Stimulated activated CD4-positive, alpha-beta T cell treated with anti-CD3 and anti-CD28 coated beads, TNF-alpha, amount 100 ng/mL, for 4 hours (primary cell): ENCODE data around the gene NLRC4.
"Not testable (repeated sequence)": the region's sequence is repeated elsewhere in the genome, so short reads cannot be mapped to it uniquely, and the experiment has no call there.

Experiments
- DNase-seq, 3 experiments: peaks; one replicate each; pipeline ENCODE4 v3.0.0-alpha.2; 2020; ENCODE audit warnings: low read depth in 3 of 3

NLRC4 gene

DNA sequence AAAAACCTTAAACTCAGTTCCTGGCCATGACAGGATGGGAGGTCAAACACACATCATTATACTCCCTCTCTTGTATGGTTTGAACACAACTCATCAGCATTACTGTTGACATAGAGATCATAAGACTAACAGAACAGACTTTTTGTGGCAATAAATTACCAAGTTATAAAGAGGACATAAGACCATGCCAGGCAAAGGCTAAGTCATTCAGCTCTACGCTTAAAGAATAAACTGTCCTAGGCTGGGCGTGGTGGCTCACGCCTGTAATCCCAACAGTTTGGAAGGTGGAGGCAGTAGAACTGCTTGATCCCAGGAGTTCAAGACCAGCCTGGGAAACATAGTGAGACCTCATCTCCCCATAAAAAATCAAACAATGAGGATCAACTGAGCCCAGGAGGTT is 16.4 kb downstream of the NLRC4 start:
- no peak for DNase-seq

DNA sequence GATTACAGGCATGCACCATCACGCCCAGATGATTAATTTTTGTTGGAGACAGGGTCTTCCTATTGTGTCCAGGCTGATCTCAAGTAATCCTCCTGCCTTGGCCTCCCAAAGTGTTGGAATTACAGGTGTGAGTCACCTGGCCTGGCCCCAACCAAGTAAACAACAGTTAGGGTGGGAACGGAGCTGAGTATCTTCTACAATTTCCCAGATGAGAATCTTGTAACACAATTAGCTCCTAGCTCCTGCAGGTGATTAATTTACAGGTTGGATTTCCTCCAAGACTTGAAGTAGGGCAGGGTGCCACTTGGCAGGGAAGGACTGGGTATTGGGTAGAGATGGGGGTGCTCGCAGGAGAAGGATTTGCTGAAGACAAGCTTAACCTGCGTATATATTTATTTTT is 17.8 kb downstream of the NLRC4 start:
- no peak for DNase-seq

DNA sequence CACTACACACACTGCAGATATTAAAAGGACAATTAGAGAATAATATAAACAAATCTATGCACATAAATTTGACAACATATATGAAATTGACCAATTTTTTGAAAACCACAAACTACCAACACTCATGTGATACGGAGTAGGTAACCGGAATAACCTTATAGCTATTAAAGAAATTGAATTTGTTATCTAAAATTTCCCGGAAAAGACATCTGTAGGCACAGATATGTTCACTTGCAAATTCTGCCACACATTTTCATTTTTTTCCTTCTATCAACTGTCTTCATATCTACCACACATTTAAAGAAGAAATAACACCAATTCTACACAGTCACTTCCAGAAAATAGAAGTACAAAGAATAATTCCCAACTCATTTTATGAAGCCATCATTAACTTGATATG is 22.4 kb downstream of the NLRC4 start:
- no peak for DNase-seq

DNA sequence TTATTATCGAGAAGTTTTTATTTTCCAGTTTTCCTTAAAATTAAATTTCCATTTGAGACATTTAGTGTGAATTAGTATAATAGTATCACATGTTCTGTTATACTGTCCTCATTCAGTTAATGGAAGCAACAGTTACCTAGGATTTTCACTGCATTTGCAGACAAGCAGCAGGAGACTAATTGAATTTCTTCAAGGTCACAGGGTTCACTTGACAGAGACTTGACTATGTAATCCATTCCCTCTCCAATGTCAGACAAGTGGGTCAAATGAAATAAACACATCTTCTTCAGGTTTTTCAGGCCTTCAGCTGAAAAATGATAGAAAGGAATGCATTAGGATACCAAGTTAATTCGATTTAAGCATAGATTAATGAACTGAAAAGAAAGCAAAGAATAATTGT is 26.7 kb downstream of the NLRC4 start:
- DNase-seq = no peak

DNA sequence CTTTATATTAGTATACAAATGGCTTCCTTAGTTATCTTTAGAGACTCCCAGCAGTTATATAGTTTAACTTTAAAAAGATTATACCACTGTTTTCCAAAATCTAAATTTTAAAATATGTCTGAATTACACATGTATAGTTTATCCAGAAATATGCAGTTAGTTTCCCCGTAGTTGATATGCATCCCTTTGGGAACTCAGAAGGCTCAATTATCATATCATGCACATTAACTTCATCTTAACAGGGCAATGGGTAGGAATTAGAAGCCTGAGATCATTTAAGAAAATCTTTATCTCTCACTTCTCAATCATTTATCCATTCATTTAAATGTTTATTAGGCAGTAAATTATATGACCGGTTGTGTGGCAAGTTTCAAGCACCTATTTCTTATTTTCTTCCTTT is 27.2 kb downstream of the NLRC4 start:
- no peak for DNase-seq

DNA sequence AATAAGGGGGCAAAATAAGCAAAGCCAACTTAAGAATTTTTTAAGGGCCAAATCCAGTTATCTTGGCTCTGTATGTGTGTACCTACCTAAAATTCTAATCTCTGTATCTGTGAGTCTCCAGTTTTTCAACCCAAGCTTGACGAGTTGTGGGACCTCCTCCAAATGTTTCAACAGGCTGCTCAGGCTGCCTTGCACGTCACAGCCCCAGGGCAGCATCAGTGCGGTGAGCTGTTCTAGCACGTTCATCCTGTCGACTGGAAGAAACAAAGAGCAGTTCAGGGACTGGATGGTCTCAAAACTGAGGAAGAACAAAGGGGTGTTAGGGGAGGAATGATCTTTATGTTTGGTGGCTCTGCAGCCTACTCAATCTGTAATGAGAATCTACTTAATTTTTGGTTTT is 29.4 kb downstream of the NLRC4 start:
- DNase-seq = no peak

DNA sequence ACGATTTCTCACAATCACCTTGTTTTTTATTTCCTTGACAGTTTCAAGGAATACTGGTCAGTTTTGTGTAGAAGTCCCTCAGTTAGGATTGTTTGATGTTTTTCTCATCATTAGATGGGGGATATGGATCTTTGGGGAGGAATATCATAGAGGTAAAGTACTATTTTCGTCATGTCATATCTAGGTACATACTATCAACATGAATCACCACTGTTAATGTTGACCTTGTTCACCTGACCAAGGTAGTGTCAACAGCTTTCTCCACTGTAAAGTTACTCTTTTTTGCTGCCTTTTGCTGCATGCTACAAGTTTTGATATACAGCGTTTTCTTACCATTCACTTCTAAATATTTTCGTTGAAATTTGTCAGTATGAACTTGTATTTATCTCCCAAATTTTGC is 32.7 kb downstream of the NLRC4 start:
- no peak for DNase-seq

DNA sequence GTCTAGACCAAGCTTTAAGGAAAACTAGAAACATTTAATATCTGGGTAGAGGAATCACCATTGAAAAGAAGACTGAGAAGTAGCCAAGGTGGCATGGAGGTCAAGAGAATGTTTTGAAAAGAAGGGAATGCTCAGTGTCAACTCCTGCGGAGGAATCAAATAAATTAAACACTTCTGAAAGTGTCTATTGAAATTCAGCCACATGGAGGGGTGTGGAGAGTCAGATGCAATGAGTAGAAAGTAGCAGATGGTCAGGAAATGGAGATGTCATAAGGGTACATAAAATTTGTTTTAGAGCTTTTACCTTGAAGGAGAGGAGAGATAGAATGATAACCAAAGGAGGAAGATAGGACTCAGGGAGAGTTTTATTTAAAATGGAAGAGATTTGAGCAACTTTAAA is 35.1 kb downstream of the NLRC4 start:
- no peak for DNase-seq

DNA sequence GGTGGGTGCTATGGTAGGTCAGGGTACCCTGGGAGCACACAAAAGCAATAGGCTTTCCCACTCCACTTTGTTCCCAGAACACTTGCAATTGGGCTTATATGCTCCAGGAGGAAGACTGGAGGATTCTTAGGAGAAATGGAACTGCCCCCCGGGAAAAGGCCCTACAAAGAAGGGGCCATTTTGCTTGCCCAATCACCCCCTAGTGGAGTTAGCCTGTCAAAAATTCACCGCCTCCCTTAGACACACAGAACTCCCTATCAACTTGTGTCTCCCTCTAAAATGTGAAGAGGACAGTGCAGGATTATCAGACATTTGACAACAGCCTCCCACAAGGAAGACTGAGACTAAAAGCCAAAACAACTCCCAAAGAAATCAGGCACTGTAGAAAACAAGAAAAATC is 36.5 kb downstream of the NLRC4 start:
- DNase-seq = no peak

DNA sequence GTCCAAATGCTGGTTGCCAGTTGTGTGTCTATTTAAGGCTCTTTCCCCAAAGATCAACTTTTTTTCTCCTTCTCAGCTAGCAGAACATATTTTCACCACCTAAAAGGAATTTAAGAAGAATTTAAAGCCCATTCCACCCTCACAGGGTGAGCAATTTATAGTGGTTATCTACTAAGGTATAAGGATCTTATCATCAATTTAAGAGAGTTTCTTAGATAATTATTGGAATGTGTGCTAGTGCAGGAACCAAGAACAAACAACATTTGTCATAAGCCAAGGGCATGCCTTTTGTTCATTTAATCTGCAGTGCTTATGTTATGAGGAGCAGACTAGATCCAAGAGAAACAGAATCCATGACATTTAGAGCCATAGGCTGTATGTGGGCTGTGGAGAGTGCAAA is 37.2 kb downstream of the NLRC4 start:
- DNase-seq = no peak

DNA sequence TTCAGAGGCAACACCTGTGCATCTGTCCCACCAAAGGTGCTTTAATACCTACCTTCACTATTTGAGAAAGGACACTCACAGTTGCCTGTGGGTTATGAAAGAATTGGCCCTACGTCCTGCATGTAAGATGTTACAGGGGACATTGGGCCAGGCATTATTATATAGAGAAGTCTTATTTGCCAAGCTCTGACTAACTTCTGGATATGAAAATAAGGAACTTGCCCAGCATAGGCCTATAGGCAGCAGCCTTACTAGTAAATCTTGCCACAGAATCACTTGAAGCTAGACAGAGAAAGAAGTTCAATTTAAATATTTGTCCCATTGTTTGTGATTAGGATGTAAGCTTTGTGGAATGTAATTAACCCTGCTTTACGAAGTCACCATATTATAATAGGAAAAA is 41.7 kb downstream of the NLRC4 start:
- no peak for DNase-seq

DNA sequence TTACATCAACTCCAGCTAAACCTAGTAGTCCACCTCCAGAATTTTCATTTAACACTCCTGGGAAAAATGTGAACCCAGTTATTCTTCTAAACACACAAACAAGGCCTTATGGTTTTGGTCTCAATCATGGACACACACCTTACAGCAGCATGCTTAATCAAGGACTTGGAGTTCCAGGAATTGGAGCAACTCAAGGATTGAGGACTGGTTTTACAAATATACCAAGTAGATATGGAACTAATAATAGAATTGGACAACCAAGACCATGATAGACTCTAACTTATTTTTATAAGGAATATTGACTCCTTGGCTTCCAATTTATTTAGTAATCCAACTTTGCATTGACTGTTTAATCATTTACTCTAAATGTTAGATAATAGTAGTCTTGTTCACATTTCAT is 44.2 kb downstream of the NLRC4 start:
- no peak for DNase-seq

DNA sequence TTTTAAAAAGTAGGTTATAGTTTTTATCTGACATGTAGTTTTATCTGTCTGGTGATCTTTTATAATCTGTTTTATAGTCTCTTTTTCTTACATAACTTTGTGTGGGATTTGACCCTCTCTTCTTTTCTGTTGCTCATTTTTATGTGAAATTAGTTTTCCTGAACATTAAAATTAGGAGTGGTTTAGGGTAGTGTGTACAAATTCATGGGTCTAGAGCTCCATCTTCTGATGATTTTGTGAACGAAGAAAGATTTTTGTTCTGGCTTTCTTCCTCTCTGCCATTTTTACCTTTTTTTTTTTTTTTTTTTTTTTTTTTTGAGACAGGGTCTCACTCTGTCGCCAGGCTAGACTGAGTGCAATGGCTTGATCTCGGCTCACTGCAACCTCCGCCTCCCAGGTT is 52.4 kb downstream of the NLRC4 start:
- no peak for DNase-seq

DNA sequence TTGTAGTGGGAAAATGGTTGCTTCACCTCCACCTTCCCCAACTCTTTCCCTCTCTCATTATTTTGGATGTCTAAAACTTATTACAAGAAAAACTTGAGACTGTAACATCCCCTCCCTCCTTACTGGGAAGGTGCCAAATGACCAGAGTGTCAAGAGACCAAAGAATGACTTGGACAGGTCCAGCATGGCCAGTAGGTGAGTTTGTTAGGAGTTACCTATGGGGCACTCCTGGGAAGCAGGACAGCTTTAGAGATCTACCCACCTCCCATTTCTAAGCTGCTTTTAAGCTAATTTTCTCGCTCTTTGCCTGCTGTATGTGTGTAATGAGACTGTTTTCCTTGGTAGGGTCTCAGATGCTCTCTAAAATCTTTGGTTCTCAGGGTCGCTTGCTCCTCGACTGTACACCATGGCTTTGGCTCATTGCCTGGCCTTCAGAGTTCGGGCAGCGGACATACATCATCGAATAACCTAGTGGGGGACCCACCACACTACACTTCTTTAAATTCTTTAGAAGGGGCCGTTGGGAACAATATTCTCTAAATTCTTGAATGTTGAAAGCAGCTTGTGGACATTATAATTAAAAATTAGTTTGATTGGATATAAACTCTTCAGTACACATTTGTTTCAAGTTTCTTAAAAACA is 53.8 kb downstream of the NLRC4 start:
- DNase-seq = no peak

DNA sequence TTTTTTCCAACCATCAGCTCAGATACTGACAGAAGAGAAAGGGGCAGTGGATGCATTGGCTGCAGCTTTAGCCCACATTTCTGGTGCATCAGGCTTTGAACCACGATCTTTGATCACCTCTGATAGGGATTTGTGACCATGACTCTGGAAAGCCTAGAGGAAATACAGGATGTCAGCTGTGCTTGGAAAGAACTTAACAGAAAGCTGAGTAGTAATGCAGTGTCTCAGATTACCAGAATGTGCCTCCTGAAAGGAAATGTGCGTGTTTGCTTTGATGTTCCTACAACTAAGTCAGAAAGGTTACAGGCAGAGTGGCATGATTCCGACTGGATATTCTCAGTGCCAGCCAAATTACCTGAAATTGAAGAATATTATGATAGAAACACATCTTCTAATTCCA is 61.3 kb downstream of the NLRC4 start:
- not testable (repeated sequence) for DNase-seq

DNA sequence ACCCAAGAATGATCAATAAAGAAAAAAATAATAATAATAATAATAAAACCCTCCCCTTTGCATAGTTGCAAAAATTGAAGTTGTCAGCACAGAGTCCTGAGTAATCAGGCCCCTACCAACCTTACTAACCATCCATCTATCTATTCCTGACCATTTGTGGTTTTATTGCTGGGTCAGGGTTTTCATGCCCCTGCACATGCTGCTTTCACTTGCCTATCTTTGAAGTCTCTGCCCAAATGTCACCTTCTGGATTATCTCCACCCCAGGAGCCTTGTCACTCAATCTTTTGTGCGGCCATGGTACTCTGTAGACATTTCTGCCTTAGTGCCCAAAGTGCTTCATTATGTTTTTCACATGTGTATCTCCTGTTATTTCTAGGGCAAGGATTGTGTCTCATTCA is 63.9 kb downstream of the NLRC4 start:
- DNase-seq = no peak

DNA sequence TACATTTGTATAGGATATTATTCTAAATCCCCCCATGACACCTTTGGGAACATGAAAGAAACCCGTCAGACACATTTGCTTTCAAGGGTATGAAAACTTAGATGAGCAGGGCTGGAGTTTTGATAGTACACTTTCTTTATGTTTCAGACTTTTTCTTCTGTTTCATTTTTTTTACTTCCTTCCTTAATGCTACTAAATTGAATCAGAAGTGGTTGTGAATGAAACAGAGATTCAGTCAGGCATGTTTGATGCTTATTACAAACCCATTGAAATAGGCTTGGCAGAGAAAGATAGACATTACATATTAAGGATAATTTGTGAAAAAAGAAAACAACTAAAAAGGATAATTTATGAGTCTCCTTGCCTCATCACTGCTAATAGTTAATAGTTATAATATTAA is 72.3 kb downstream of the NLRC4 start:
- DNase-seq = no peak

DNA sequence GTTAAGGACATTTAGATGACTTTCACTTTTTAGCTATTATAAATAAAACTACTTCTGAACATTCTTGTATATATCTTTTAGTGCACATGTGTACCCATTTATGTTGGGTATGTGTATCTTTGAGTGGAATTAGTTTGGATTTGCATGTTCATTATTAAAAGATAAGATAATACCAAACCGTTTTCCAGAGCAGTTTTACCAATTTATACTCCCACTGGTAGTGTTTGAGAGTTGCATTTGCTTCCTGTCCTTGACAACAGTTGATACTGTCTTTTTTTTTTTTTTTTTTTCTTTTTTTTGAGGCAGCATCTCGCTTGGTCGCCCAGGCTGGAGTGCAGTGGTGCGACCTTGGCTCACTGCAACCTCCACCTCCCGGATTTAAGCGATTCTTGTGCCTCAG is 75.7 kb downstream of the NLRC4 start:
- no peak for DNase-seq

DNA sequence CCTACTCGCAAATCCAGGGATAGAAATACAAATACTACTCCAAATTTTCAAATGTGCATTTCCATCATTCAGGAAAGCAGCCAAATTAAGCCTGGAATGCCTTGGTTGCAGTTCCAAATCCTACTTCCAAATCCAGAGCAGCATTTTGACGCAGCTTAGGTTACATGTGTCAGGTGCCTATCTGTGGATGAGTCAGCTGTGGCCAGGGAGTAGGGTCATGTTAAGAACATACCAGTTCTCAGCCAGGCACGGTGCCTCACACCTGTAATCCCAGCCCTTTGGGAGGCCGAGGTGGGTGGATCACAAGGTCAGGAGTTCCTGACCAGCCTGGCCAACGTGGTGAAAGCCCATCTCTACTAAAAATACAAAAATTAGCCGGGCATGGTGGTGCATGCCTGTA is 82.0 kb downstream of the NLRC4 start:
- DNase-seq = no peak
